GM19238 (cell line): ENCODE data around the gene ATAD3A.

Experiments used
- DNase-seq: peaks from one replicate; pipeline ENCODE4 v3.0.0; 2011; ENCODE audit warnings: low spot score; ENCODE audit not compliant: insufficient read length

The ATAD3A gene

GRCh38 chr1:1539310-1540089 is 27.5 kb downstream of the ATAD3A start:
- DNase-seq = no peak

- DNase-seq = peak; percentile 57
Observed at GRCh38 chr1:1540090-1540817, 28.3 kb downstream of the ATAD3A start, which contains the start of gene TMEM240. TSS of gene TMEM240 (minus strand) at chr1:1540624. CDS start at chr1:1540346, 278 bp downstream.

GRCh38 chr1:1540818-1541628 is 29.1 kb downstream of the ATAD3A start:
- no peak for DNase-seq

GRCh38 chr1:1541956-1542765 is 30.2 kb downstream of the ATAD3A start:
- no peak for DNase-seq

GRCh38 chr1:1542766-1543705 is 31.1 kb downstream of the ATAD3A start:
- no peak for DNase-seq

GRCh38 chr1:1543706-1544099 is 31.7 kb downstream of the ATAD3A start:
- no peak for DNase-seq

- no peak for DNase-seq
Observed at GRCh38 chr1:1544544-1544943, 32.6 kb downstream of the ATAD3A start.

GRCh38 chr1:1545946-1546737 is 34.2 kb downstream of the ATAD3A start:
- DNase-seq = no peak

- no peak for DNase-seq
Observed at GRCh38 chr1:1547011-1547410, 35.0 kb downstream of the ATAD3A start.

GRCh38 chr1:1547476-1547875 is 35.5 kb downstream of the ATAD3A start:
- no peak for DNase-seq

- DNase-seq = no peak
Observed at GRCh38 chr1:1548591-1548990, 36.6 kb downstream of the ATAD3A start.

- no peak for DNase-seq
Observed at GRCh38 chr1:1550087-1550486, 38.1 kb downstream of the ATAD3A start.

- DNase-seq = no peak
Observed at GRCh38 chr1:1550591-1551432, 38.9 kb downstream of the ATAD3A start.

- no peak for DNase-seq
Observed at GRCh38 chr1:1551524-1552262, 39.7 kb downstream of the ATAD3A start.

- no peak for DNase-seq
Observed at GRCh38 chr1:1552263-1552639, 40.3 kb downstream of the ATAD3A start.

- DNase-seq = no peak
Observed at GRCh38 chr1:1553821-1554494, 42.0 kb downstream of the ATAD3A start.

GRCh38 chr1:1554550-1554925 is 42.6 kb downstream of the ATAD3A start:
- no peak for DNase-seq
